GM23338 (cell line): ENCODE results near the gene NTF3.

Experiments used
- CREB1 ChIP-seq: fragments of 250-450 bp; sonication (Bioruptor Pico); IDR thresholded peaks from 2 replicates; pipeline ENCODE4 v1.5.0; 2020; ENCODE audit warnings: low read depth, mild to moderate bottlenecking, moderate library complexity
- TF ChIP-seq, protein P1 (sequence below), 2 experiments: fragments of 200-600 bp in 1 of 2; sonication (generic) in 1 of 2; conservative IDR thresholded peaks; 2 replicates each; pipeline versions ENCODE4 v1.5.1 to v1.6.1; 2016 to 2017; ENCODE audit warnings: antibody characterized with exemption in 2 of 2, low read depth in 2 of 2, mild to moderate bottlenecking in 2 of 2, moderate library complexity in 1 of 2

DNA sequence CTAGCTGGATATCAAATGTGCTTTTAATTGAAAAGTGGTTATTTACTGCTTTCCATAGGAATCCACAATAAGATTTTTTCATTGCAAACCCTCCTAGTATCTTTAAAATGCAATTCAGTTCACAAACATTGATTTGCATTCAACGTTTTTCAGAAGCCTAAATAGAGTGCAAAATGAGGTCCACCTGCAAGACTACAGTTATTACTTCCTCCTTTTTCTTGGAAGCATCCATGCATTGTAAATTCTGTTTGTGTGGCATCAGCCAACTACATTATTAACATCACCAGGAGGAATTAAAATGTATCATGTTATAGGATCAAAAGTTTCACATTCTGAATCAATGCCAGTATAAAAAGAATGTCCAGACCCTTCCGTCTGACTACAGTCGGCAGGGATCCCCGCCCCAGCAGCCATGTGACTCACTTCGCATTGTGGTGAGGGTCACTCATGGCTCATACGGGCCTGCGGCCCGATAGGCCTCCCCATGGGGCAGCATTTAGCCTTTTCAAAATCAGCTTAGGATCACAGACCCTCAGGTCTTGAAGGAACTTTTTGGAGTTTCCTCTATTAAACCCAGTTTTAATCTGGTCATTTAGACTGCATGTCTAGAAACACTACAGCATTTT is 46.3 kb downstream of the NTF3 start:
- TF ChIP-seq, protein P1, sequence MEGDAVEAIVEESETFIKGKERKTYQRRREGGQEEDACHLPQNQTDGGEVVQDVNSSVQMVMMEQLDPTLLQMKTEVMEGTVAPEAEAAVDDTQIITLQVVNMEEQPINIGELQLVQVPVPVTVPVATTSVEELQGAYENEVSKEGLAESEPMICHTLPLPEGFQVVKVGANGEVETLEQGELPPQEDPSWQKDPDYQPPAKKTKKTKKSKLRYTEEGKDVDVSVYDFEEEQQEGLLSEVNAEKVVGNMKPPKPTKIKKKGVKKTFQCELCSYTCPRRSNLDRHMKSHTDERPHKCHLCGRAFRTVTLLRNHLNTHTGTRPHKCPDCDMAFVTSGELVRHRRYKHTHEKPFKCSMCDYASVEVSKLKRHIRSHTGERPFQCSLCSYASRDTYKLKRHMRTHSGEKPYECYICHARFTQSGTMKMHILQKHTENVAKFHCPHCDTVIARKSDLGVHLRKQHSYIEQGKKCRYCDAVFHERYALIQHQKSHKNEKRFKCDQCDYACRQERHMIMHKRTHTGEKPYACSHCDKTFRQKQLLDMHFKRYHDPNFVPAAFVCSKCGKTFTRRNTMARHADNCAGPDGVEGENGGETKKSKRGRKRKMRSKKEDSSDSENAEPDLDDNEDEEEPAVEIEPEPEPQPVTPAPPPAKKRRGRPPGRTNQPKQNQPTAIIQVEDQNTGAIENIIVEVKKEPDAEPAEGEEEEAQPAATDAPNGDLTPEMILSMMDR (conservative IDR thresholded peaks at IDR 0.05; ENCODE audit: low read depth in 2 of 2) = no peak
- TF ChIP-seq CREB1 = no peak
